Thyroid gland (tissue), 4 donors: ENCODE data around the gene DMRTB1. TPM values are rescaled to one million over a fixed set of nuclear protein-coding genes. Genes with fewer than 3 reads are reported as not detected.

Source experiments
- DNase-seq, 2 donors: peaks; one replicate each; pipeline ENCODE4 v3.0.0-alpha.2; 2019
- H3K27ac ChIP-seq, 3 donors: fragments of 200-600 bp; sonication (generic); 1 replicate in 2 of 3; 2 replicates in 1 of 3; pipeline ENCODE4 v1.5.1; 2016 to 2019; ENCODE audit warnings: mild to moderate bottlenecking in 1 of 3, moderate library complexity in 1 of 3
- H3K27me3 ChIP-seq: fragments of 200-600 bp; sonication (generic); one replicate; pipeline ENCODE4 v1.5.1; 2019
- H3K36me3 ChIP-seq, 2 donors: fragments of 200-600 bp; sonication (generic); one replicate each; pipeline ENCODE4 v1.5.1; 2016 to 2019
- H3K4me1 ChIP-seq, 2 donors: fragments of 200-600 bp; sonication (generic); one replicate each; pipeline ENCODE4 v1.5.1; 2017 to 2019
- H3K4me3 ChIP-seq, 3 donors: fragments of 200-600 bp; sonication (generic); replicated peaks in 1 of 3; 1 replicate in 2 of 3; 2 replicates in 1 of 3; pipeline ENCODE4 v1.5.1; 2016; ENCODE audit warnings: mild to moderate bottlenecking in 1 of 3
- H3K9me3 ChIP-seq: fragments of 200-600 bp; sonication (generic); one replicate; pipeline ENCODE4 v1.5.1; 2017
- CTCF ChIP-seq, 6 experiments: fragments of 200-600 bp in 3 of 6; fragments of 450-650 bp in 3 of 6; sonication (generic) in 3 of 6; IDR thresholded peaks; one replicate each; pipeline ENCODE4 v1.5.1; 2016 to 2019; ENCODE audit warnings: antibody characterized with exemption in 6 of 6, mild to moderate bottlenecking in 2 of 6, inconsistent platforms in 1 of 6, moderate library complexity in 1 of 6
- POLR2A ChIP-seq, 2 donors: fragments of 450-650 bp; IDR thresholded peaks; one replicate each; pipeline ENCODE4 v1.6.1; 2017; ENCODE audit warnings: antibody characterized with exemption in 2 of 2, mild to moderate bottlenecking in 2 of 2, moderate library complexity in 1 of 2
- WGBS, 2 donors: methylation state at CpG; one replicate each; pipeline ENCODE4 v1.1.5; 2017; 5-methylcytosine and 5-hydroxymethylcytosine counted together
- intact Hi-C: fragments of 100-400 bp; cut with DNase I; formaldehyde crosslinking; loops from one replicate; pipeline ENCODE4 v1.15.1; 2023
- total RNA-seq, 4 donors: library from RNA; depleted of rRNA; stranded (reverse); fragments of >200 nt; gene quantifications; one replicate each; pipeline ENCODE4 v1.2.3, GENCODE V29; 2016

Gene DMRTB1
- total RNA-seq, 4 donors from 2014 or later, result 0.27 TPM; not detected in 3

GRCh38 chr1:53442299-53442698 is 16.9 kb upstream of the DMRTB1 start:
- Histone ChIP-seq H3K4me3 (no peak overlapping the region), H3K27me3 (no peaks in the 10 kb centered on the region), H3K36me3 (no peaks in the 10 kb centered on the region), H3K9me3 (no peaks in the 10 kb centered on the region), H3K4me1 (no peaks in the 10 kb centered on the region), H3K27ac (no peak overlapping the region)
- WGBS, 2 donors, result 41 to 53% methylated on average over 2 of the region's 2 CpGs
- TF ChIP-seq CTCF (IDR thresholded peaks at IDR 0.05) (no peak), POLR2A (IDR thresholded peaks at IDR 0.05) (no peak)
- no peak for DNase-seq
- intact Hi-C loops, result no loop called here

- H3K27me3 ChIP-seq, result no peaks in the 10 kb centered on the region
- intact Hi-C loops, result no loop called here
- H3K4me3 ChIP-seq, result no peak overlapping the region
- H3K36me3 ChIP-seq, result no peaks in the 10 kb centered on the region
- no peaks in the 10 kb centered on the region for H3K4me1 ChIP-seq
- WGBS, 2 donors, result 59 to 72% methylated on average over 2 of the region's 2 CpGs
- H3K27ac ChIP-seq, result no peak overlapping the region
- no peak for TF ChIP-seq CTCF (IDR thresholded peaks at IDR 0.05)
- H3K9me3 ChIP-seq, result no peaks in the 10 kb centered on the region
- no peak for DNase-seq
Measured at GRCh38 chr1:53446051-53446450, 13.1 kb upstream of the DMRTB1 start.

GRCh38 chr1:53447413-53447812 is 11.8 kb upstream of the DMRTB1 start:
- 93 to 95% methylated on average over 4 of the region's 4 CpGs for WGBS, 2 donors
- no peak for DNase-seq
- H3K36me3 ChIP-seq, result no peaks in the 10 kb centered on the region
- H3K4me3 ChIP-seq, result no peak overlapping the region
- H3K27me3 ChIP-seq, result no peaks in the 10 kb centered on the region
- no peak overlapping the region for H3K27ac ChIP-seq
- no peaks in the 10 kb centered on the region for H3K4me1 ChIP-seq
- H3K9me3 ChIP-seq, result no peaks in the 10 kb centered on the region
- TF ChIP-seq CTCF (IDR thresholded peaks at IDR 0.05) (no peak), POLR2A (IDR thresholded peaks at IDR 0.05) (no peak)
- intact Hi-C loops, result no loop called here

- no peaks in the 10 kb centered on the region for H3K9me3 ChIP-seq
- no peaks in the 10 kb centered on the region for H3K27me3 ChIP-seq
- H3K36me3 ChIP-seq, result no peaks in the 10 kb centered on the region
- no peak for DNase-seq
- 70 to 76% methylated on average over 2 of the region's 2 CpGs for WGBS, 2 donors
- intact Hi-C loops, result no loop called here
- H3K4me1 ChIP-seq, result no peaks in the 10 kb centered on the region
- no peak overlapping the region for H3K4me3 ChIP-seq
- TF ChIP-seq CTCF (IDR thresholded peaks at IDR 0.05), result no peak
- H3K27ac ChIP-seq, result no peak overlapping the region
Measured at GRCh38 chr1:53448241-53448841, 10.9 kb upstream of the DMRTB1 start.

GRCh38 chr1:53449021-53449420 is 10.2 kb upstream of the DMRTB1 start:
- no peak overlapping the region for H3K27ac ChIP-seq
- intact Hi-C loops, result no loop called here

More at GRCh38 chr1:53449021-53449420, 10.2 kb upstream of the DMRTB1 start:
- TF ChIP-seq POLR2A (IDR thresholded peaks at IDR 0.05) (no peak), CTCF (IDR thresholded peaks at IDR 0.05) (no peak)
- Histone ChIP-seq H3K27me3 (no peaks in the 10 kb centered on the region), H3K4me1 (no peaks in the 10 kb centered on the region), H3K4me3 (no peak overlapping the region), H3K9me3 (no peaks in the 10 kb centered on the region), H3K36me3 (no peaks in the 10 kb centered on the region)
- no peak for DNase-seq
- 73 to 82% methylated on average over 3 of the region's 3 CpGs for WGBS, 2 donors
